Measurements from ENCODE around the gene DNAH10. TPM values are rescaled to one million over a fixed set of nuclear protein-coding genes. Genes with fewer than 3 reads are reported as not detected.

The DNAH10 gene
- total RNA-seq, 1 experiment from 2014 or later, result 0.39 TPM

- ChIA-PET CTCF (no interaction called here), POLR2A (no interaction called here)
- BruUV-seq (replicated peaks), result no TSS peak
- in situ Hi-C loops (cut with HindIII; ENCODE audit: low pct_unique_long_range_greater_than_20kb, low sequenced_read_pairs), result no loop called here
- no peaks in the 10 kb centered on the region for H3K36me3 ChIP-seq (ENCODE audit: control insufficient read depth, insufficient read depth, low read length)
- intact Hi-C loops (cut with micrococcal nuclease; ENCODE audit: unreplicated experiment), result no loop called here
- no peaks in the 10 kb centered on the region for H3K4me1 ChIP-seq (ENCODE audit: control insufficient read depth, insufficient read depth, low read length)
- H3K27me3 ChIP-seq (ENCODE audit: control insufficient read depth, insufficient read depth, low read length), result no peaks in the 10 kb centered on the region
- ATAC-seq (no peak), DNase-seq (ENCODE audit: low read depth, low spot score) (no peak)
- no peaks in the 10 kb centered on the region for H3K9me3 ChIP-seq (ENCODE audit: control insufficient read depth, insufficient read depth, low read depth, low read length)
- H3K27ac ChIP-seq (ENCODE audit: low read length), result no peak overlapping the region
- H3K4me3 ChIP-seq (ENCODE audit: low read depth in 2 of 2, low read length in 2 of 2), result no peak overlapping the region
- TF ChIP-seq, protein P1, sequence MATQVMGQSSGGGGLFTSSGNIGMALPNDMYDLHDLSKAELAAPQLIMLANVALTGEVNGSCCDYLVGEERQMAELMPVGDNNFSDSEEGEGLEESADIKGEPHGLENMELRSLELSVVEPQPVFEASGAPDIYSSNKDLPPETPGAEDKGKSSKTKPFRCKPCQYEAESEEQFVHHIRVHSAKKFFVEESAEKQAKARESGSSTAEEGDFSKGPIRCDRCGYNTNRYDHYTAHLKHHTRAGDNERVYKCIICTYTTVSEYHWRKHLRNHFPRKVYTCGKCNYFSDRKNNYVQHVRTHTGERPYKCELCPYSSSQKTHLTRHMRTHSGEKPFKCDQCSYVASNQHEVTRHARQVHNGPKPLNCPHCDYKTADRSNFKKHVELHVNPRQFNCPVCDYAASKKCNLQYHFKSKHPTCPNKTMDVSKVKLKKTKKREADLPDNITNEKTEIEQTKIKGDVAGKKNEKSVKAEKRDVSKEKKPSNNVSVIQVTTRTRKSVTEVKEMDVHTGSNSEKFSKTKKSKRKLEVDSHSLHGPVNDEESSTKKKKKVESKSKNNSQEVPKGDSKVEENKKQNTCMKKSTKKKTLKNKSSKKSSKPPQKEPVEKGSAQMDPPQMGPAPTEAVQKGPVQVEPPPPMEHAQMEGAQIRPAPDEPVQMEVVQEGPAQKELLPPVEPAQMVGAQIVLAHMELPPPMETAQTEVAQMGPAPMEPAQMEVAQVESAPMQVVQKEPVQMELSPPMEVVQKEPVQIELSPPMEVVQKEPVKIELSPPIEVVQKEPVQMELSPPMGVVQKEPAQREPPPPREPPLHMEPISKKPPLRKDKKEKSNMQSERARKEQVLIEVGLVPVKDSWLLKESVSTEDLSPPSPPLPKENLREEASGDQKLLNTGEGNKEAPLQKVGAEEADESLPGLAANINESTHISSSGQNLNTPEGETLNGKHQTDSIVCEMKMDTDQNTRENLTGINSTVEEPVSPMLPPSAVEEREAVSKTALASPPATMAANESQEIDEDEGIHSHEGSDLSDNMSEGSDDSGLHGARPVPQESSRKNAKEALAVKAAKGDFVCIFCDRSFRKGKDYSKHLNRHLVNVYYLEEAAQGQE (IDR thresholded peaks at IDR 0.05; ENCODE audit: insufficient read depth in 1 of 2, low read depth in 2 of 2, low read length in 1 of 2), result no peak
- no peak for TF ChIP-seq TCF7L2 (IDR thresholded peaks at IDR 0.05; ENCODE audit: low read depth, low read length)
- TF ChIP-seq SIN3A (IDR thresholded peaks at IDR 0.05; ENCODE audit: borderline replicate concordance, insufficient read depth, low read depth, low read length), result no peak
- TF ChIP-seq POLR2AphosphoS5 (IDR thresholded peaks at IDR 0.05; ENCODE audit: low read depth, low read length), result no peak
- TF ChIP-seq, protein P2, sequence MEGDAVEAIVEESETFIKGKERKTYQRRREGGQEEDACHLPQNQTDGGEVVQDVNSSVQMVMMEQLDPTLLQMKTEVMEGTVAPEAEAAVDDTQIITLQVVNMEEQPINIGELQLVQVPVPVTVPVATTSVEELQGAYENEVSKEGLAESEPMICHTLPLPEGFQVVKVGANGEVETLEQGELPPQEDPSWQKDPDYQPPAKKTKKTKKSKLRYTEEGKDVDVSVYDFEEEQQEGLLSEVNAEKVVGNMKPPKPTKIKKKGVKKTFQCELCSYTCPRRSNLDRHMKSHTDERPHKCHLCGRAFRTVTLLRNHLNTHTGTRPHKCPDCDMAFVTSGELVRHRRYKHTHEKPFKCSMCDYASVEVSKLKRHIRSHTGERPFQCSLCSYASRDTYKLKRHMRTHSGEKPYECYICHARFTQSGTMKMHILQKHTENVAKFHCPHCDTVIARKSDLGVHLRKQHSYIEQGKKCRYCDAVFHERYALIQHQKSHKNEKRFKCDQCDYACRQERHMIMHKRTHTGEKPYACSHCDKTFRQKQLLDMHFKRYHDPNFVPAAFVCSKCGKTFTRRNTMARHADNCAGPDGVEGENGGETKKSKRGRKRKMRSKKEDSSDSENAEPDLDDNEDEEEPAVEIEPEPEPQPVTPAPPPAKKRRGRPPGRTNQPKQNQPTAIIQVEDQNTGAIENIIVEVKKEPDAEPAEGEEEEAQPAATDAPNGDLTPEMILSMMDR (IDR thresholded peaks at IDR 0.05), result no peak
Observed at GRCh38 chr12:123840765-123841425, 78.8 kb downstream of the DNAH10 start.

DNA sequence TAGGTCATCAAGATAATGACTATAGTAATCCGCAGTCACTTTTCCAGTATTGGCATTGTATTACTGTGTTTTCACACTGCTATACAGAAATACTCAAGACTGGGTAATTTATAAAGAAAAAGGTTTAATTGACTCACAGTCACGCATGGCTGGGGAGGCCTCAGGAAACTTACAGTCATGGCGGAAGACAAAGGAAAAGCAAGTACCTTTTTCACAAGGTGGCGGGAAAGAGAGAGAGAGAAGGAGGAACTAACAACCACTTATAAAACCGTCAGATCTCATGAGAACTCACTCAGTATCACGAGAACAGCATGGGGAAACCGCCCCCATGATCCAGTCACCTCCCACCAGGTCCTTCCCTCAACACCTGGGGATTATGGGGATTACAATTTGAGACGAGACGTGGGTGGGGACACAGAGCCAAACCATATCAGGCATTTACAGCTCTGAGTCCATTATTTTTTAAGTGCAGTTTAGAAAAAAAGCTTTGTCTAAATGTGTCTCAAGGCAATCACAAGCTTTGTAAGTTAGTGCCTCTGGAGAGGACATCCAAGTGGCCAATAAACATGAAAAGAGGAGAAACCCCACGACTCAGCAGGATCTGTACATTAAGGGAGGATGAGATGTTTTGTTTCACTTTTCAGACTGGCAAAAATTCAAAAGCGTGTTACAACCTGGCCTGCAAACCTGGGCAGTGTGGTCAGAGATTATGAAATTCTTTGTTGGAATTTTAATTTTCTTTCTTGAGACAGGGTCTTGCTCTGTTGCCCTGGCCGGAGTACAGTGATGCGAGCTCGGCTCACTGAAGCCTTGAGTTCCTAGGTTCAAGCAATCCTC is 82.0 kb downstream of the DNAH10 start:
- POLR2A ChIA-PET, result interaction anchor here (0.6 kb wide), 1 partner anchor 70 kb away, joined by 3 read pairs; no protein-coding TSS in a partner anchor
- BruUV-seq (replicated peaks), result no TSS peak

More for the DNA sequence above, 82.0 kb downstream of the DNAH10 start:
- CTCF ChIA-PET, result no interaction called here
- DNase-seq (ENCODE audit: low read depth, low spot score) (no peak), ATAC-seq (no peak)
- Histone ChIP-seq H3K4me3 (ENCODE audit: low read depth in 2 of 2, low read length in 2 of 2) (no peak overlapping the region), H3K9me3 (ENCODE audit: control insufficient read depth, insufficient read depth, low read depth, low read length) (no peaks in the 10 kb centered on the region), H3K27me3 (ENCODE audit: control insufficient read depth, insufficient read depth, low read length) (no peaks in the 10 kb centered on the region), H3K4me1 (ENCODE audit: control insufficient read depth, insufficient read depth, low read length) (no peaks in the 10 kb centered on the region), H3K27ac (ENCODE audit: low read length) (no peak overlapping the region), H3K36me3 (ENCODE audit: control insufficient read depth, insufficient read depth, low read length) (no peaks in the 10 kb centered on the region)
- intact Hi-C loops (cut with micrococcal nuclease; ENCODE audit: unreplicated experiment), result no loop called here
- TF ChIP-seq TCF7L2 (IDR thresholded peaks at IDR 0.05; ENCODE audit: low read depth, low read length) (no peak), SIN3A (IDR thresholded peaks at IDR 0.05; ENCODE audit: borderline replicate concordance, insufficient read depth, low read depth, low read length) (no peak), POLR2AphosphoS5 (IDR thresholded peaks at IDR 0.05; ENCODE audit: low read depth, low read length) (no peak)
- TF ChIP-seq, protein P1 (IDR thresholded peaks at IDR 0.05; ENCODE audit: insufficient read depth in 1 of 2, low read depth in 2 of 2, low read length in 1 of 2), result no peak
- TF ChIP-seq, protein P2 (IDR thresholded peaks at IDR 0.05), result no peak
- in situ Hi-C loops (cut with HindIII; ENCODE audit: low pct_unique_long_range_greater_than_20kb, low sequenced_read_pairs), result no loop called here
